ENCODE results near the gene ADGRB3. TPM values are rescaled to one million over a fixed set of nuclear protein-coding genes. Genes with fewer than 3 reads are reported as not detected.

Gene ADGRB3
- total and polyA plus RNA-seq, 12 donors: 0.47 to 2.1 (median 0.85) TPM

DNA sequence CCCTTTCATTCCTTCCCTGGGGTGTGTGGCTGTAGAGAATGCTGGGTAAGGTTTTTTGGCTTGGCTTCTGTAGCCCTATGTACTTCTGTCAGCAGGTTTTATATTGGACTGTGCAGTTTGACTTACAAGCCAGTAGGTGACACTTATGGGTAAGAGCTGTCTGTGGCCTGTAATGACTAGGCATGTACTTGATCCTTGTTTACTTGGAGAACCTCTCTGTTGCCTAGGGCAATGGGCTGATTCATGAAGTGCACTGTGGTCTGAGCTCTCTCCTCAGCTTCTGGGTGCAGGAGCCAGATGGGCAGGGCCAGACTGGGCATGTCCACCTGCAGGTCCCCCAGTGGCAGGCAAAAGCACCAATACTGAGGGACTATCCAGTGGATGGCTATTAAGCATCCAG lies 544.6 kb downstream of the ADGRB3 start:
- no peaks in the 10 kb centered on the region for H3K27me3 ChIP-seq
- DNase-seq (no peak), ATAC-seq (peak in 1 of 8 donors; percentile 42)
- no peak overlapping the region for H3K4me3 ChIP-seq
- H3K36me3 ChIP-seq: no peaks in the 10 kb centered on the region
- peaks cover 0 to 6% (median 0%) of the 10 kb centered on the region in 11 donors for H3K9me3 ChIP-seq
- intact Hi-C loops (cut with DNase I): no loop called here
- H3K27ac ChIP-seq: no peak overlapping the region
- H3K4me1 ChIP-seq: no peaks in the 10 kb centered on the region
- TF ChIP-seq, protein P1, sequence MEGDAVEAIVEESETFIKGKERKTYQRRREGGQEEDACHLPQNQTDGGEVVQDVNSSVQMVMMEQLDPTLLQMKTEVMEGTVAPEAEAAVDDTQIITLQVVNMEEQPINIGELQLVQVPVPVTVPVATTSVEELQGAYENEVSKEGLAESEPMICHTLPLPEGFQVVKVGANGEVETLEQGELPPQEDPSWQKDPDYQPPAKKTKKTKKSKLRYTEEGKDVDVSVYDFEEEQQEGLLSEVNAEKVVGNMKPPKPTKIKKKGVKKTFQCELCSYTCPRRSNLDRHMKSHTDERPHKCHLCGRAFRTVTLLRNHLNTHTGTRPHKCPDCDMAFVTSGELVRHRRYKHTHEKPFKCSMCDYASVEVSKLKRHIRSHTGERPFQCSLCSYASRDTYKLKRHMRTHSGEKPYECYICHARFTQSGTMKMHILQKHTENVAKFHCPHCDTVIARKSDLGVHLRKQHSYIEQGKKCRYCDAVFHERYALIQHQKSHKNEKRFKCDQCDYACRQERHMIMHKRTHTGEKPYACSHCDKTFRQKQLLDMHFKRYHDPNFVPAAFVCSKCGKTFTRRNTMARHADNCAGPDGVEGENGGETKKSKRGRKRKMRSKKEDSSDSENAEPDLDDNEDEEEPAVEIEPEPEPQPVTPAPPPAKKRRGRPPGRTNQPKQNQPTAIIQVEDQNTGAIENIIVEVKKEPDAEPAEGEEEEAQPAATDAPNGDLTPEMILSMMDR (IDR thresholded peaks at IDR 0.05): no peak

- no peaks in the 10 kb centered on the region for H3K27me3 ChIP-seq
- peaks cover 0 to 6% (median 0%) of the 10 kb centered on the region in 11 donors for H3K9me3 ChIP-seq
- ATAC-seq (no peak), DNase-seq (no peak)
- 88% methylated on average over 7 of the region's 7 CpGs for WGBS, 2 donors
- no peaks in the 10 kb centered on the region for H3K4me1 ChIP-seq
- intact Hi-C loops (cut with DNase I): no loop called here
- no peak overlapping the region for H3K27ac ChIP-seq
- H3K36me3 ChIP-seq: no peaks in the 10 kb centered on the region
- H3K4me3 ChIP-seq: no peak overlapping the region
- TF ChIP-seq, protein P1 (IDR thresholded peaks at IDR 0.05): no peak
Observed at GRCh38 chr6:69180361-69181067, 545.4 kb downstream of the ADGRB3 start.

DNA sequence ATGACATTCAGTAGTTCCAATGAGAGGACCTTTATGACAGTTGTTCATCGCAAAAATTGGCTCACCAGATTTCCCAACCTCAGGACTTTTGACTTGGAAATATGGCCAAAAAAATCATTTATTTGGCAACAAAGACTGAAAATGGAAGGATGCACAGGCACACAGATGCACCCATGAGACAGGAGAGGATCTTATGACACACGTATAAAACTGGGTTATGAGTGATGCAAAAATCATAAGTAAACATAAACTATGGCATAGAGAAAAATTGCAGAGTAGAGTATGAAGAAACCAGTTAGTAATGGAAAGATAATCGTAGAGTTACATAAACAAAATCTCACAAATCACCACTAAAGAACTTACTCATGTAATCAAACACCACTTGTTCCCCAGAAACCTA lies 546.9 kb downstream of the ADGRB3 start:
- 81 to 93% methylated on average over 3 of the region's 3 CpGs for WGBS, 2 donors
- Histone ChIP-seq H3K4me1 (no peaks in the 10 kb centered on the region), H3K4me3 (no peak overlapping the region), H3K27me3 (no peaks in the 10 kb centered on the region), H3K36me3 (no peaks in the 10 kb centered on the region), H3K27ac (no peak overlapping the region), H3K9me3 (peaks cover 0 to 6% (median 0%) of the 10 kb centered on the region in 11 donors)
- intact Hi-C loops (cut with DNase I): no loop called here
- ATAC-seq: no peak
- TF ChIP-seq, protein P1 (IDR thresholded peaks at IDR 0.05): no peak
- no peak for DNase-seq

DNA sequence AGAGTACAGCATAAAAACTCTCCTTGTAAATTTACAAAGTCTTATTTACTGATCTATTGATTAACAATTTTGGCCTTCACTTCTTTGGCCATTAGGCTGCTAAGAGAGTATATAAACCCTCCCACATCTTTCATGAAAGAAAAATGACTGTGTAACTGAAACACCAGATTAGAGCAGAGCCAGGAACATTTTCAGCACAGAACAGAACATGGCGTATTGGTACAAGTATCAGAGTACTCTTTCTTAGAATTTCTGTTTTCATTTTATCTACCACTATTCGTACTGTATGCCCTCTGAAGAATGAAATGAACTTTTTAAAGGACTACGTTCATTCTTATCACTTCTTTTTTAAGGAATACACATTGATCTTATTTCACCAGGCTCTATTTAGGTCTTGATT lies 550.2 kb downstream of the ADGRB3 start:
- Histone ChIP-seq H3K27me3 (no peaks in the 10 kb centered on the region), H3K36me3 (no peaks in the 10 kb centered on the region), H3K27ac (no peak overlapping the region), H3K4me3 (no peak overlapping the region), H3K4me1 (no peaks in the 10 kb centered on the region), H3K9me3 (no peaks in the 10 kb centered on the region)
- DNase-seq (no peak), ATAC-seq (peak in 1 of 8 donors; percentile 74)
- TF ChIP-seq, protein P1 (IDR thresholded peaks at IDR 0.05): no peak
- intact Hi-C loops (cut with DNase I): no loop called here
- 65 to 82% methylated on average over 3 of the region's 3 CpGs for WGBS, 2 donors

Measured in heart right ventricle (tissue), 16 donors.